Effector CD8-positive, alpha-beta T cell (primary cell): ENCODE results near the gene CTDP1.
"Not testable (repeated sequence)": the region's sequence is repeated elsewhere in the genome, so short reads cannot be mapped to it uniquely, and the experiment has no call there.

ENCODE experiments used
- DNase-seq: peaks from one replicate; lab custom pipeline; 2025; lab: John Stamatoyannopoulos, UW

CTDP1 gene

GRCh38 chr18:79740521-79741361, 61.1 kb downstream of the CTDP1 start:
- DNase-seq, result no peak

GRCh38 chr18:79741362-79741700, 61.7 kb downstream of the CTDP1 start:
- no peak for DNase-seq

GRCh38 chr18:79742076-79742475, 62.5 kb downstream of the CTDP1 start:
- DNase-seq, result no peak

GRCh38 chr18:79744625-79745024, 65.0 kb downstream of the CTDP1 start:
- DNase-seq, result no peak

GRCh38 chr18:79746730-79747129, 67.1 kb downstream of the CTDP1 start:
- no peak for DNase-seq

- no peak for DNase-seq
These were observed 67.7 kb downstream of the CTDP1 start for GRCh38 chr18:79747156-79747845.

- no peak for DNase-seq
These were observed 68.9 kb downstream of the CTDP1 start for GRCh38 chr18:79748321-79749180.

- no peak for DNase-seq
These were observed 69.9 kb downstream of the CTDP1 start for GRCh38 chr18:79749251-79750191.

GRCh38 chr18:79750980-79751571, 71.5 kb downstream of the CTDP1 start:
- no peak for DNase-seq

- DNase-seq, result not testable (repeated sequence)
These were observed 72.4 kb downstream of the CTDP1 start for GRCh38 chr18:79751918-79752578.

- not testable (repeated sequence) for DNase-seq
These were observed 73.3 kb downstream of the CTDP1 start for GRCh38 chr18:79752946-79753345.

GRCh38 chr18:79753391-79753851, 73.8 kb downstream of the CTDP1 start:
- DNase-seq, result no peak

- DNase-seq, result no peak
These were observed 74.6 kb downstream of the CTDP1 start for GRCh38 chr18:79754022-79754761.

- DNase-seq, result no peak
These were observed 75.3 kb downstream of the CTDP1 start for GRCh38 chr18:79754831-79755351.

- DNase-seq, result no peak
These were observed 76.0 kb downstream of the CTDP1 start for GRCh38 chr18:79755496-79756142.

- no peak for DNase-seq
These were observed 76.5 kb downstream of the CTDP1 start for GRCh38 chr18:79756143-79756500.

GRCh38 chr18:79756826-79757225, 77.2 kb downstream of the CTDP1 start:
- no peak for DNase-seq

GRCh38 chr18:79760348-79760747, 80.7 kb downstream of the CTDP1 start:
- DNase-seq, result no peak

GRCh38 chr18:79760881-79761280, 81.3 kb downstream of the CTDP1 start:
- no peak for DNase-seq
